GM12801 (cell line): ENCODE results near the gene RPTOR.

Experiments used
- TF ChIP-seq, protein P1 (sequence below): IDR thresholded peaks from one replicate; pipeline ENCODE4 v1.5.1; 2011; ENCODE audit warnings: control low read depth; ENCODE audit not compliant: insufficient read length; ENCODE audit errors: extremely low read depth

The RPTOR gene

GRCh38 chr17:80588702-80589383 is 44.2 kb downstream of the RPTOR start:
- TF ChIP-seq, protein P1, sequence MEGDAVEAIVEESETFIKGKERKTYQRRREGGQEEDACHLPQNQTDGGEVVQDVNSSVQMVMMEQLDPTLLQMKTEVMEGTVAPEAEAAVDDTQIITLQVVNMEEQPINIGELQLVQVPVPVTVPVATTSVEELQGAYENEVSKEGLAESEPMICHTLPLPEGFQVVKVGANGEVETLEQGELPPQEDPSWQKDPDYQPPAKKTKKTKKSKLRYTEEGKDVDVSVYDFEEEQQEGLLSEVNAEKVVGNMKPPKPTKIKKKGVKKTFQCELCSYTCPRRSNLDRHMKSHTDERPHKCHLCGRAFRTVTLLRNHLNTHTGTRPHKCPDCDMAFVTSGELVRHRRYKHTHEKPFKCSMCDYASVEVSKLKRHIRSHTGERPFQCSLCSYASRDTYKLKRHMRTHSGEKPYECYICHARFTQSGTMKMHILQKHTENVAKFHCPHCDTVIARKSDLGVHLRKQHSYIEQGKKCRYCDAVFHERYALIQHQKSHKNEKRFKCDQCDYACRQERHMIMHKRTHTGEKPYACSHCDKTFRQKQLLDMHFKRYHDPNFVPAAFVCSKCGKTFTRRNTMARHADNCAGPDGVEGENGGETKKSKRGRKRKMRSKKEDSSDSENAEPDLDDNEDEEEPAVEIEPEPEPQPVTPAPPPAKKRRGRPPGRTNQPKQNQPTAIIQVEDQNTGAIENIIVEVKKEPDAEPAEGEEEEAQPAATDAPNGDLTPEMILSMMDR, result no peak

DNA sequence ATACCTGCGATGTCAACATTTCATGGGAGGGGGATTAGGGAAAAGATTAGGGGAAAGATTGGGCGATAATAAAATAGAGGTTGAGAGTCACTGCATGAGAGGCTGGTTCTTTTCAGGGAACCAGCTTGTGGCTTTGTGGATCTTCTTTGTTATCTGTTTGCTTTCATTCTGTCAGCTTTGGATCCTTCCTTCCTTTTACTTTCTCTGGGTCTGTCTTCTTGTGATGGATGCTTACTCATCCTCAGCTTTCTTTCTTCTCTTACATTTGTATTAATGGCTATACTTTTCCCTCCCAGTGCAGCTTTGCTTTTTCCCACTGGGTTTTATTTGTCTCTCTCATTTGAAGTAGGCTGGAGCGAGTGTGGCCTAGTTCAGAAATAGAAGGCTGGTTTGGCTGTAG is 47.1 kb downstream of the RPTOR start:
- TF ChIP-seq, protein P1, result no peak

DNA sequence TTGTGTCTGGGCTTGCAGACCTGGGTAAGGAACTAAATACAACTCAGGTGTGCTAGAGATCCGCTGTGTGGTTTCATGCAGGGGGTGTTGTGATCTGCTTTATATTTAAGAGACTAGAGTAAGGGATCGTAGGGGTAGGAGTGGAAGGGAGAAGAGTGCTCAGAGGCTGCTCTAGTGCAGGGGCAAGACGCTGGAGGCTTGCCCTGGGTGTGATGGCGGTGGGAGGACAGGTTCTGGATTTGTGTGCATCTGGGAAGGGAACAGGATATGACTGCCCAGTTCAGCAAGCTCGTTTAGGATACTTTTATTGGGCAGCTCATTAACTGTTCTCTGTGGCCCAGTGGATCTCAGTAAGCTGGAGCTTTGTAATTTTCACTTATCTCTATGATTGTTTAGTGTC is 47.6 kb downstream of the RPTOR start:
- TF ChIP-seq, protein P1, result no peak

- TF ChIP-seq, protein P1, result no peak
Observed at GRCh38 chr17:80593181-80593580, 48.5 kb downstream of the RPTOR start.

DNA sequence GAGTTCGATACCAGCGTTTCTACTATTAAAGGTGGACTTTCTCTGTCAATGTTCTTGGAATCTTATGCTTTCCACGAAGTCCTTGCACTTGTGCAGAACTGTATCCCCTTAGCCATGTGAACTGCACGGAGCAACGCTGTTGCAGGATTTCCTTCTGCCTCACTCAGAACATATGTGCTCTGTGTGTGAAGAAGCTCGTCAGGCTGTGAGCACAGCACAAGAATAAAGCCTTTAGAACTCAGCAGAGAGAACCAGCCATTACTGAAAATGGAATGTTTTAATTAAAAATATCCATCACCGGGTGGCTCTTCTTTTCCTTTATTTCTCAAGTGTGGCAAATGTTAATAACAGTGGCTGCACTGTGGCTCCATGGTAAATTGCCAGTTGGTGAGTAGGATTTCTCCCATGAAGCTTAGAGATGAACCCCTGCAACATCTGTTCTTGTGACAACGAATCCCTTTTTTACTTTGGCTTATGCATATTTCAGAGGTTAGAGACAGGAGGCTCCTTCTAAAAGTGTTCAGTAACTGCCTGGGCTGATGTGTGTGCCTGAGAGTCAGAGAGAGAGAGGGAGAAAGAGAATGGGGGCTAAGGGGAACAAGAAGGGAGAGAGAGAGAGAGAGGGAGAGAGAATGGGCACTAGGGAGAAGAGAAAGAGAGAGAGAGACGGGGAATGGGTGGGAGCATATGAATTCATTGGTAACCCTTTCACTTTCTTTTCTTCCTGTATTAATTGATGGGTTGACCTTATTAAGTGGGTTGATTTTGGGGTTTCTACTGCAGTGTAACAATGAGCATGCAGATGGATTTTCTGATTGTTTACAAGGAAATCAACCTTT is 50.0 kb downstream of the RPTOR start:
- TF ChIP-seq, protein P1, result no peak

GRCh38 chr17:80596760-80597608 is 52.3 kb downstream of the RPTOR start:
- TF ChIP-seq, protein P1, result no peak

DNA sequence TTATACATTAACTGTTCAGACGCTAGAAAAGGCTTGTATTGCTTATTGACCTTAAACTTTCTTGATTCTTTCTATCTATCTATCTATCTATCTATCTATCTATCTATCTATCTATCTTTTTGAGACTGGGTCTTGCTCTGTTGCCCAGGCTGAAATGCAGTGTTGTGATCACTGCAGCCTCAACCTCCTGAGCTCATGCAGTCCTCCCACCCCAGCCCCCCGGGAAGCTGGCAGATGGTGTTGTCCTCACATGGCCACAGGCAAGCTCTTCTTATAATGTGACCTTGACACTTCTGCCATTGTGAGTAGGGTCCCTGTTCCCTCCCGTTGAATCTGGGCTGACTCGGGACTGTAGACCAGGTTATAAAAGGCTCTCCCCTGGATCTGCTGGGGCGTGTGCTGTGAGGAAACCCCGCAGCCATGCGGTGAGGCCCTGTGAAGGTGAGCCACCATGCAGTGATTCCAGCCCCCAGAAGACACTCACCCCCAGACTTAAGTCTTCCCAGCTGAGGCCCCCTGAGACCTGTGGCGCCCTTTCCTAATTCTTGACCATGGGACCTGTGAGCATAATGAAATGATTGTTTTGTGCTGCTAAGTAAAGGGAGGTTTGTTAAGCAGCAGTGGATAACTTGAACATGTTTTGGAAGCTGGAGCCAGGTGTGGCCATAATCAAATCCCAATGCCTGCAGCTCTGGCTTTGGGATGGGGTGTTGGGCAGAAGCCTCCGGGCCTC is 54.3 kb downstream of the RPTOR start:
- TF ChIP-seq, protein P1, result no peak
